ENCODE data around the gene APIP. TPM values are rescaled to one million over a fixed set of nuclear protein-coding genes. Genes with fewer than 3 reads are reported as not detected.

Gene APIP
- total and polyA plus RNA-seq, 2 experiments from 2014 or later: 22.5 to 25.2 TPM

DNA sequence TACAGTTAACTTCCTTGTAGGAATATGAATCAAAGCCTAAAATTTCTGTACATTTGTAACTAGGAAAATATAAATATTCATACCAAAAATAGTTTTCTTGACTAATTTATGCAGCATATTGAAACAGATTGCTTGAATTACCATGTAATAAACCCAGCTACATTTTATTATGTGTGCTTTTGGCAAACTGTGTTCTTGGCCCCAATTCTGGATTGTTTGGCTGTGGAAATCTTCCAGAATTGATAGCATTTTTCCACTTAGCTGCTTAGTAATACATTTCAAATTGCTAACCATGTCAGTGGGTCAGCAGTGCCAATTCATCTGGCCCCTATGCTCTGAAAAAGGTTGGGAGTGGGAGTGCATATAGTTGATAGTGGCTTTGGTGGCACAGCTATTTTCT lies 32.5 kb upstream of the APIP start:
- peaks cover 46% of the 10 kb centered on the region for H3K79me2 ChIP-seq (ENCODE audit: insufficient read depth)
- no peaks in the 10 kb centered on the region for H3K27me3 ChIP-seq (replicated peaks; ENCODE audit: insufficient read depth)
- no peaks in the 10 kb centered on the region for H3F3A ChIP-seq (ENCODE audit: insufficient read depth)
- peak; percentile 52 for DNase-seq
- TF ChIP-seq EZH2phosphoT487 (IDR thresholded peaks at IDR 0.05; ENCODE audit: insufficient read depth, low read depth) (no peak), EZH2 (IDR thresholded peaks at IDR 0.05; ENCODE audit: insufficient read depth, poor library complexity, severe bottlenecking) (no peak)
- in situ Hi-C loops (cut with MboI): no loop called here
- H2AFZ ChIP-seq: no peak overlapping the region
- no peak overlapping the region for H3K4me3 ChIP-seq
- no peak overlapping the region; the same call in 1 of the 2 replicates for H3K27ac ChIP-seq
- H3K36me3 ChIP-seq (ENCODE audit: low read depth): peaks cover 11% of the 10 kb centered on the region
- H4K20me1 ChIP-seq (ENCODE audit: insufficient read depth): no peaks in the 10 kb centered on the region
- H3K4me1 ChIP-seq (ENCODE audit: insufficient read depth): peaks cover 27% of the 10 kb centered on the region
- no peak overlapping the region for H3K4me2 ChIP-seq (ENCODE audit: unreplicated experiment)
- no peaks in the 10 kb centered on the region for H3K9me3 ChIP-seq (ENCODE audit: low read depth)
- H3K9me2 ChIP-seq (ENCODE audit: insufficient read depth): no peaks in the 10 kb centered on the region
- H3K9ac ChIP-seq: no peak overlapping the region

GRCh38 chr11:34944692-34945091 lies 28.5 kb upstream of the APIP start:
- H3K9me2 ChIP-seq (ENCODE audit: insufficient read depth): no peaks in the 10 kb centered on the region
- H2AFZ ChIP-seq: no peak overlapping the region
- H3K9me3 ChIP-seq (ENCODE audit: low read depth): no peaks in the 10 kb centered on the region
- DNase-seq: no peak
- peaks cover 32% of the 10 kb centered on the region for H3K4me1 ChIP-seq (ENCODE audit: insufficient read depth)
- H3K4me3 ChIP-seq: no peak overlapping the region
- in situ Hi-C loops (cut with MboI): no loop called here
- H4K20me1 ChIP-seq (ENCODE audit: insufficient read depth): no peaks in the 10 kb centered on the region
- no peak for TF ChIP-seq EZH2 (IDR thresholded peaks at IDR 0.05; ENCODE audit: insufficient read depth, poor library complexity, severe bottlenecking)
- no peak for TF ChIP-seq EZH2phosphoT487 (IDR thresholded peaks at IDR 0.05; ENCODE audit: insufficient read depth, low read depth)
- no peak overlapping the region for H3K4me2 ChIP-seq (ENCODE audit: unreplicated experiment)
- WGBS, 2 experiments (ENCODE audit: low coverage in 1 of 2, low lambda C conversion rate in 2 of 2, missing lambda C conversion rate in 2 of 2): 89 to 96% methylated on average over 1 of the region's 1 CpG
- no peak overlapping the region for H3K27ac ChIP-seq
- H3K9ac ChIP-seq: no peak overlapping the region
- H3F3A ChIP-seq (ENCODE audit: insufficient read depth): no peaks in the 10 kb centered on the region
- no peaks in the 10 kb centered on the region for H3K27me3 ChIP-seq (replicated peaks; ENCODE audit: insufficient read depth)
- peaks cover 11% of the 10 kb centered on the region for H3K36me3 ChIP-seq (ENCODE audit: low read depth)
- H3K79me2 ChIP-seq (ENCODE audit: insufficient read depth): peaks cover 78% of the 10 kb centered on the region

DNA sequence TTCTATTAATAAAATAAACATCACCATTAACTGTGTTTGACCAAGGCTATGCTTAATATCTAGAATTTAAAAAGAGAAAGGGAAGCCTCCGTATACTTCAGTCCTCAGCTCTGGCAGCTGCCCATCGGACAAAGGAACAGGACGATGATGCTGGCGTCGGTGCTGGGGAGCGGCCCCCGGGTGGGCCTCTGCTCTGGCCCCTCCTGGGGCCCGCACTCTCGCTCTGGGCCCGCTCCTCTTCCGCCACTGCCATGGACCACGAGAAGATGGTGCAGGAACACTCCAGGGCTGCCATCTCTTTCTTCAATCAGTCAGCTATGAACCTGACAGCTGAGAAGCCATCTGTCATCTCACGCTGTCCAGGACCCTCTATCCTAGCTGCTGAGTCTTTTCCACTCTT lies 25.5 kb upstream of the APIP start:
- Histone ChIP-seq H3K9me2 (ENCODE audit: insufficient read depth) (no peaks in the 10 kb centered on the region), H3K27ac (no peak overlapping the region), H3K4me1 (ENCODE audit: insufficient read depth) (peaks cover 15% of the 10 kb centered on the region; the same call in 1 of the 2 replicates), H4K20me1 (ENCODE audit: insufficient read depth) (no peaks in the 10 kb centered on the region), H3F3A (ENCODE audit: insufficient read depth) (no peaks in the 10 kb centered on the region), H3K4me3 (no peak overlapping the region), H3K79me2 (ENCODE audit: insufficient read depth) (peaks cover 88% of the 10 kb centered on the region), H3K27me3 (replicated peaks; ENCODE audit: insufficient read depth) (no peaks in the 10 kb centered on the region), H2AFZ (no peak overlapping the region), H3K9ac (no peak overlapping the region), H3K4me2 (ENCODE audit: unreplicated experiment) (no peak overlapping the region), H3K9me3 (ENCODE audit: low read depth) (no peaks in the 10 kb centered on the region), H3K36me3 (ENCODE audit: low read depth) (peaks cover 11% of the 10 kb centered on the region)
- TF ChIP-seq EZH2phosphoT487 (IDR thresholded peaks at IDR 0.05; ENCODE audit: insufficient read depth, low read depth) (no peak), EZH2 (IDR thresholded peaks at IDR 0.05; ENCODE audit: insufficient read depth, poor library complexity, severe bottlenecking) (no peak)
- DNase-seq: no peak
- WGBS, 2 experiments (ENCODE audit: low coverage in 1 of 2, low lambda C conversion rate in 2 of 2, missing lambda C conversion rate in 2 of 2): 97 to 98% methylated on average over 8 to 13 of the region's 13 CpGs
- in situ Hi-C loops (cut with MboI): no loop called here

DNA sequence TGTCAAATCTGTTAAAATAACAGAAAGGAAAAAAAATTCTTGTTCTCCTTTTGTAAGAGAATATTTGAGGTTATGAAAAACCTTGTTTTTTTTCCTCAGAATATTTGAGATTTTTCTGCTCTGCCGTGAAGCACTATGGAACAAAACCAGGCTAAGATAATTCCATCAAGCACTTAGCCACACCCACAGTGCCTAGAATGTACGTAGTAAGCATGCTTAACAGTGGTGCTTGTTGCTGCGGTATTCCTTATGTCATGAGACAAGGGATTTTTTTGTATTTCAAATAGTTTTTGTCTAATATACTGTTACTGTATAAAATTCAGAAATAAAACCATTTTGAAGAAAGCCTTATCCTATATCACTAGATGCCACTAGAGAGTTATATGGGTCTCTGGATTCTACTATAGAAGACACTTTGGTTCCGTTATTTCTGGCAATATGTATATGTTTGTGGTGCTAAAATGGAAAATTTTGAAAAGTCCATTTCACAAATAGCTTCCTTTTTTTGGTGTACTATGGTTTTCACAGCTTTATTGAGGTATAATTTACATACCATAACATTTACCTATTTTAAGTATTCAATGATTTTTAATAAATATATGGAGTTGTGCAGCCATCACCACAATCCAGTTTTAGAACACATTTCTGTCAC lies 24.0 kb upstream of the APIP start:
- H3K4me3 ChIP-seq: no peak overlapping the region
- no peak overlapping the region for H3K9ac ChIP-seq
- peak; percentile 48 for DNase-seq
- H3K79me2 ChIP-seq (ENCODE audit: insufficient read depth): peaks cover 72% of the 10 kb centered on the region
- no peak for TF ChIP-seq EZH2phosphoT487 (IDR thresholded peaks at IDR 0.05; ENCODE audit: insufficient read depth, low read depth)
- no peak for TF ChIP-seq EZH2 (IDR thresholded peaks at IDR 0.05; ENCODE audit: insufficient read depth, poor library complexity, severe bottlenecking)
- peaks cover 6% of the 10 kb centered on the region; the same call in 1 of the 2 replicates for H3K4me1 ChIP-seq (ENCODE audit: insufficient read depth)
- H3K36me3 ChIP-seq (ENCODE audit: low read depth): peaks cover 8% of the 10 kb centered on the region
- in situ Hi-C loops (cut with MboI): no loop called here
- H3K4me2 ChIP-seq (ENCODE audit: unreplicated experiment): no peak overlapping the region
- H2AFZ ChIP-seq: no peak overlapping the region
- H3F3A ChIP-seq (ENCODE audit: insufficient read depth): no peaks in the 10 kb centered on the region
- no peak overlapping the region for H3K27ac ChIP-seq
- no peaks in the 10 kb centered on the region for H4K20me1 ChIP-seq (ENCODE audit: insufficient read depth)
- WGBS, 2 experiments (ENCODE audit: low coverage in 1 of 2, low lambda C conversion rate in 2 of 2, missing lambda C conversion rate in 2 of 2): 73% methylated on average over 4 of the region's 4 CpGs
- no peaks in the 10 kb centered on the region for H3K27me3 ChIP-seq (replicated peaks; ENCODE audit: insufficient read depth)
- H3K9me2 ChIP-seq (ENCODE audit: insufficient read depth): no peaks in the 10 kb centered on the region
- no peaks in the 10 kb centered on the region for H3K9me3 ChIP-seq (ENCODE audit: low read depth)

All from GM23248 (cell line).